ENCODE measurements around the gene GALNT11. TPM values are rescaled to one million over a fixed set of nuclear protein-coding genes. Genes with fewer than 3 reads are reported as not detected.

GALNT11 gene
- total RNA-seq, 2 donors from 2014 or later, result 45.9 to 54.4 TPM

DNA sequence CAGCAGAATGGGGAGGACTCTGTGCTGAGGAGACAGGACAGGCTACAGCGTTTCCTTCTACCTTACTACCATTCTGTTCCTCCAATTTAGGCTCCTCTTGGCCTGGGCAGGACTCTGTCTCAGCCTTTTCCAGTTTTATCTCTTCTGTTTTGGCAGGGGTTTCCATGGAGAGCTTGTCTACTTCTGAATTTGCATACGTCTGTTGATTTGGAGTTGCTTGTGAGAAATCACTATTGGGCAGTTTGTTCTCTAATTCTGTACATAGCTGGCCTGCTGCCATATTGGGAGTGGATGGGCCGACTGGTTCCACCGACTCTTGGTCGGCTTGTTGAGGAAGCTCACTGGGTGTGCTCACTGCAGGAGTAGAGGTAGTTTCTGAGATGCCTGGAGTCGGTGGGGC lies 136.8 kb downstream of the GALNT11 start:
- 60 to 68% methylated on average over 6 of the region's 6 CpGs for WGBS, 2 donors
- no peak for TF ChIP-seq POLR2A (IDR thresholded peaks at IDR 0.05)
- intact Hi-C loops (cut with DNase I), result no loop called here
- Histone ChIP-seq H3K9me3 (no peaks in the 10 kb centered on the region), H3K27me3 (no peaks in the 10 kb centered on the region), H3K4me3 (no peak overlapping the region), H3K27ac (no peak overlapping the region), H3K36me3 (replicated peaks in 1 of 2; ENCODE audit: insufficient read depth in 1 of 2, low read depth in 2 of 2) (peaks cover 19 to 53% of the 10 kb centered on the region in 2 donors), H3K4me1 (no peaks in the 10 kb centered on the region)
- ATAC-seq, result no peak
- DNase-seq, result no peak

Small RNAs within 50 kb of the gene (small RNA-seq; reads per million reads assigned to genes)
- gene RF00017, result not detected

Other genes starting within 250 kb of the GALNT11 start
- gene PRKAG2, start 148.6 kb upstream of the GALNT11 start, total RNA-seq, result 10 to 100 TPM in 1 of 2 donors, 1 to 10 TPM in 1; 9.9 to 24.4 TPM
- not detected for gene GALNTL5, start 69.2 kb upstream of the GALNT11 start, total RNA-seq